ENCODE measurements around the gene AKAP13.

Gene AKAP13

DNA sequence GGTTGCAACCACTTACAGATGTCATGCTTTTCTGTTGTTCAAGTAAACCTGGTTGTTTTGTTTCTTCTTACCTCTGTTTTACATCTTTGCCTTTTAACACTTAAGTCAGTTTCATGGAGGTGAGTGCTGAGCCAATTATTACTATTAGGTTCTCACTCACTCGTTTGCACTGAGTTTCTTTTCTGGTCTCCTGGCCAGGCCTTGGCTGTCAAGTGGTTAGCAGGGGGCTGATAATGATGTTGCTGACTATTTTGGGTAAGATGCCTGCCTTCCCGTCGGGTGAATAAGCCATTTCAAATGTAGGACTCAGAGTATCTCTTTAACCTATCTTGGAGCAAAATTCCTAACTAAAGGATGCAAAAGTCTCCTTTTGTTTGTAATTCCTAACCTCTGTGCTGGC, 335.9 kb downstream of the AKAP13 start:
- DNase-seq = no peak

DNA sequence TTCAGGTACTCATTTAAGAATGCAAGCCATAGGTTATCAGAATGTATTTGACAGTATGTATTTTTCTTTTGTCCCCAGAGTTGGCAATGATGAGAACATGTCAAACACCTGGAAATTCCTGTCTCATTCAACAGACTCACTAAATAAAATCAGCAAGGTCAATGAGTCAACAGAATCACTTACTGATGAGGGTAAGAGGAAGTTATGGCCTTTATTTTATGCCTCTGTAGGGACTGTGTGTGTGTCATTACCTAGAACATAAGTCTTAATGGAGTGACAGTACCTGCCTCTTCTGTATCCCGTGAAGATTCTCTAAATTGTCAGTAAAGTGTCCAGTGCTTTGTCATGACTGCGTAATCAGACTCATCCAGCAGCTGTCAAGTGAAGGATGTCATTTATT, 336.8 kb downstream of the AKAP13 start:
- DNase-seq = no peak

DNA sequence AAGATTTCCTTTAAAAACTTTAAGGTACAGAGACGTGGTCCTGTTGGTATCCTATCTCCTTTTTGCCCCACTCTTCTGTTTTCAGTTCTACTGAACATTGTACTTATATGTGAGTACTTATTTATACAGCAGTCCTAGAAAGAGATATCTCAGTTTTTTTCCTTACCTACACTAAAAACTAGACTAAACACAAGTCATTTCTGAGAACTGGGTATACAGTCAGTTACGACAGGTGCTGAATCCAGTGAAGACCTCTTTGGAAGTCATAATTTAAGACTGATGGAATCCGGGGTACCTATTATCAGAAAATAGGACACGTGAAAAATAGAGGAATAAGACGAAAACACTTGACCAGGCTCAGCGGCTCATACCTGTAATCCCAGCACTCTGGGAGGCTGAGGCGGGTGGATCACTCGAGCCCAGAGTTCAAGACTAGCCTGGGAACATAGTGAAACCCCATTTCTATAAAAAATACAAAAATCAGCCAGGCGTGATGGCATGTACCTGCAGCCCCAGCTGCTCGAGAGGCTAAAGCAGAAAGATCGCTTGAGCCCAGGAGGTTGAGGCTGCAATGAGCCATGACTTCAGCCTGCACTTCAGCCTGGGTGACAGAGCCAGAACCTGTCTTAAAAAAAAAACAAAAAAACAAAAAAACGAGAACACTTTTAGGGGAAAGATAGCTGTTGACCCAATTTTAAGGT, 338.0 kb downstream of the AKAP13 start:
- DNase-seq = no peak

DNA sequence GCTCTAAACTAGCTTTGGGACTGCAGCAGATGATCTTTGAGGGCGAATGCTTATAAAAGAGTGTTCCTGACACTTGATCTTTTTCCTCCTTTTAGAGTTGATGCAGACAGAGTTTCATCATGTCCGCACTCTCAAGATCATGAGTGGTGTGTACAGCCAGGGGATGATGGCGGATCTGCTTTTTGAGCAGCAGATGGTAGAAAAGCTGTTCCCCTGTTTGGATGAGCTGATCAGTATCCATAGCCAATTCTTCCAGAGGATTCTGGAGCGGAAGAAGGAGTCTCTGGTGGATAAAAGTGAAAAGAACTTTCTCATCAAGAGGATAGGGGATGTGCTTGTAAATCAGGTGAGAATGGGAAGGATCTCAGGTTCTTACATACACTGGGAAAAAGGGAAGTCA, 338.6 kb downstream of the AKAP13 start:
- DNase-seq = no peak

DNA sequence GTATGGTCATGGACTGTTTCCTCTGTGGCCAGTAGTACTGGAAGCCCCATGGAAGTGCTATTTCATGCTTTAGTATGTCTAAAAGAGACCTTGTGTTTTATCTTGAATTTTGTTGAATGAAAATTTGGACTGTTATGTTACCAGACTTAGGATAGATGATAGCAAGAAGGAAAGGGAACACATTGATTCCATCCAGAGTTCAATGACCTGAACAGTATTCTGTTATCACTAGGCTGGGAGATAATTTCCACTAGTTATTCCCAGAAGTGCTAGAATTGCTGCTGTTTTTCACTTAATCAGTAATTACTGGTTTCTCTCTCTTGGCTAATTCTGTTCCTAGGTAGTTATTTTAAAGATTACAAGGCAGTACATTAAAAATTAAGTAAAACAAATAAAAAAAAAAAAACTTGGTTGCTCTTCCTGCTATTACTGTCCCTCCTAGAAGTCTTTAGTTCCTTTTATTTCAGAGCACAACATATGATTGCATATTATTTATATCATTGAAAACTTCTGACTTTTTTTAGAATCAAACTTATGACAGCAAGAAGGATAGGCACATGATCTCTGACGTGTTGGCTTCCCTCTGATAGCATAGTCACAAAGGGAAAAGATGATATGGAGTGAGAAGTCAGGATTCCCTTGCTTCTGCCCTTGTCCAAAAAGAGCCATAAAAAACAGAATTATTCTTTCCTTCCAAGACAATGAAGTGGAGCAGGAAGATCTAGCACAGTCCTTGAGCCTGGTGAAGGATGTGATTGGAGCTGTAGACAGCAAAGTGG, 342.2 kb downstream of the AKAP13 start:
- no peak for DNase-seq

DNA sequence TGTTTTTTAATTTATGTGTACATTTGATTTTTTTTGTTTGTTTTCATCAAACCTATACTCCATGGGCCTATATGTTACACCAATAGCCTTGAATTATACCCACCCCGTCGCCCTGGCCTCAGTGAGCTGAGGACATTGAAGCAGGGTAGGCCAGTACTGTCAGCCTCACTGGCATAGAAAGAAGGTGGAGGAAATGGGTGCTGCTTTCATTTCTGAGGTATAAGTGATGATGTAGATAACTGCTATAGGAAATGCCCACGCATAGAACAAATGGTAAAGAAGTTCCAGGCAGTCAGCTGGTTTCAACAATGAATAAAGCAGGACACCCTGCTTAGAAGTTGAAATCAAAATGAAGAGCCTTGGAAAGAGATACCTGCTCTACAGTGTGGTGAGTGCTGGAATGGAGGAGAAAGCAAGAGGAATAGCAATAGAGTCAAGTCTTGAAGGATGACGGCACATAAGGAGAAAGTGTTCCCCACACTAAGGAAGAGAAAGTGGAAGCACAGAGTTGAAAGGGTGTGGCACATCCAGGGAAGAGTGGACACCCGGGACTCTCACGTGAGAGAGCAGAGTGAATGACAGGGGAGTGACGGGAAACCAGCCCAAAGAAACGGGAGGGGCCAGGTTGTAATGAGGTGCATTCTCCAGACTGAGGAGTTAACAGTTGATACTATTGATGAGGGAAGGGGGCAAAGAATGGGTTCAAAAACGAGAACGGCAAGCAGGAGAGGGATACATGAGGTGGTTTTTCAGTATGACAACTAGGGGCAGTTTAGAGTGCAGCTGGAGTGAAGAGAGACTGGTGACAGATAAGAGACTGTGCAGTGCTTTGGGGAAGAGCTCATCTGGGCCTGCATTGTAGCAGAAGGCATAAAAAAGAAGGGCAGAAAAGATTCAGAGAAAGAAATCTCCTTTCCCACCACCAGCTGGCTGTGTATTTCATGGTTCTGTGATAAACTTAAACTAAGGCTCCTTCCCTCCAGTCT, 343.9 kb downstream of the AKAP13 start:
- DNase-seq = no peak

DNA sequence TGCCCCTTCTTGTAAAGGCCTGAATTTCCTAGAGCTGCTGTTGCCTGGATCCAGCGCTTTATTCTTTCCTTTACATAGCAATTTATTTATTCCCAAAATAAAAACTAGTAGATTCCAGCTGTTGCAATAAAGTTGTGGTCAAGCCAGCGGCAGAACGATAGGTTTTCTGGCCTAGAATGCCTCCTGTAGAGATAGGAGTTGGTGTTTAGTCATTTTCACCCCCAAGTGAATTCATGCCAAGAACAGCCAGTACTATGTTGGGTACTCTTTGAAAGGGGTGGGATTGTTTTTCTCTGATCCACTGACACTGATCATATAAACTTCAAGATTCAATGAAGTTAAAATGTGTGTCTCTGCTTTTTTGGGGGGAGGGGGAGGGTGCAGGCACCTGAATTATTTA, 344.6 kb downstream of the AKAP13 start:
- DNase-seq = no peak

DNA sequence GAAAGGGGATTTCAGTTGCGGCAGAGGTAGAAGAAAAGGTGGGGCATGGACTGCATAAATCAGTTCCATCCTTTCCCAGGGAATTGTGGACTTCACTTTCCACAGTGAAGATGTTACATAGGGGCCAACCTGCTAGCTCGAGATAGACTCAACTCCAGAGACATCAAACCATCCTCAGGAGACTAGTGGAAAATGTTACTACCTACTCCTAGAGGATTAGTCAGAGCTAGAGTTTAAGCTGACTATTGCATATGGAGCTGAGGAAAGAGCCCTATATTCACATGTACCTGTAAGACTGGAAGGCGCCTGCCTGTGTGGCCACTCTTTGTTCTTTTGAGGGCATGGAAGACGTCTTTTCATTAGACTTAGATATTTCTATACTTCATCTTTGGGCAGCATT, 345.2 kb downstream of the AKAP13 start:
- DNase-seq = no peak

DNA sequence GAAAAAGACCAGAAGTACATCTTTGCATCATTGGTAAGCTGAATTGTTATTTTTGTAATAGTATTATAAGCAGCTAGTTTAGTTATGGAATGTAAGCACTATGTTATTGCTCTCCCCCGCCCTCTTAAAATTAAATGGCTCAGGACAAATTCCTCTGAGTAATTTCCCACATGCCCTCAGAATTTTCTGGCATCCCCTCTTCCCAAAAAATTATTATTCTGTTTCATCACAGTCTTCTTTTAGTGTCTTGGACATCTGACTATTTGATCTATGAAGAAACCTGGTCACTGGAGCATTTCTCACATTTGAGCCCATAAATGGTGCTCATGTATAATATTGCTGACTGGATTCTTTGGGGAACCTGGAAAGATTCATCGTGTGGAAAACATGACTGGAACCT, 346.1 kb downstream of the AKAP13 start:
- DNase-seq = no peak

DNA sequence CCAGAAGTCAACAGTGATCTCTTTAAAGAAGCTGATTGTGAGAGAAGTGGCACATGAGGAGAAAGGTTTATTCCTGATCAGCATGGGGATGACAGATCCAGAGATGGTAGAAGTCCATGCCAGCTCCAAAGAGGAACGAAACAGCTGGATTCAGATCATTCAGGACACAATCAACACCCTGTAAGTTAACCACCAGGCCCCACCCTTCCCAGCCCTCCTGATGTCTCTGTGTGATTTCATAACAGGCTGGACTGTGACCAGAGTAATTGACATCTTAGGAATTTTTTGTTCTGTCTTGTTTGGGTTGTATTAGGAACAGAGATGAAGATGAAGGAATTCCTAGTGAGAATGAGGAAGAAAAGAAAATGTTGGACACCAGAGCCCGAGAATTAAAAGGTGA, 346.7 kb downstream of the AKAP13 start:
- no peak for DNase-seq

DNA sequence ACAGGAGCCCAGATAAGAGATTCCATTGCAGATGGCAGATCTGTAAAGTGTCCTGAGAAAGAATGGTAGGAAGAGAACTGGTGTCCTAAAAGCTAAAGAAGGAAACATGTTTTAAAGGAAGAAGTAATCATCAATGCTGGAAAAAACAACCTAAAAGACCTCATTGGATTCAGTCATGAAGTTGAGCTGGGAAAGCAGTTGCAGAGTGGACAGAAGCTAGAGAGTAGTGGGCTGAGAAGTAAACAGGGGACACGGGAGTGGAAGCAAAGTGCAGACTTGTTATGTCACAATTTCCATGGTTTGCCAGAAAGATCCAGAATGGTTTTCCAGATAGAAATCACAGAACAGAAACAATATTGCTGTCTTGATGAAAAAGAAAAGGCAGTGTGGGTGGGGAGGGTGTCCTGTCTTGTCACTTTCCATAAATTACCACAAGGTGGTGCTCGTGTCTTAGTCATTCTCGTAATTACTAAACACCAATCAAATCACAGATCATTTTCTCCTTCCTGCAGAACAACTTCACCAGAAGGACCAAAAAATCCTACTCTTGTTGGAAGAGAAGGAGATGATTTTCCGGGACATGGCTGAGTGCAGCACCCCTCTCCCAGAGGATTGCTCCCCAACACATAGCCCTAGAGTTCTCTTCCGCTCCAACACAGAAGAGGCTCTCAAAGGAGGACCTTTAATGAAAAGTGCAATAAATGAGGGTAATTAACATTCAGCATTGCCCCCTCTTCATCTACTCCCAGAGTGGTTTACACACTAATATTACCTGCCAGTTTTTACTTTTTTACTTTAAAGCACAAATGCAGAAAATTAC, 349.8 kb downstream of the AKAP13 start:
- no peak for DNase-seq

DNA sequence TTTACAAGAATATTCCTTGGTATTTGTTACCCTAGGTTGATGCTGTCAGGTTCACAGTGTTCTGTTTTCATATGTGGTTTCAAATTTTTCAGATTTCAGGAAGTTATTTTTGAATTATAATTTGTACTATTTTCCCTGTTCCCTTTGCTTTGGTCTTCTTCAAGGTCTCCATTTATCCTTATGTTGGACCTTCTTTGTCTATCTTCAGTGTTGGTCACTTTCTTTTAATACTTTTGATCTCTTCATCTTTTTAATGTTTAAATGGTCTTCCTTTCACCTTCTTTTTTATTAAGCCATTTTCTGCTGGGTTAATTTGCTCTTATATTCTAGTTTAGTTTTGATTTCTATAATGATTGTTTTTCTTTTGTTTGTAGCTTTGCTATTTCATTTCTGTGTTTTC, 353.0 kb downstream of the AKAP13 start:
- no peak for DNase-seq

DNA sequence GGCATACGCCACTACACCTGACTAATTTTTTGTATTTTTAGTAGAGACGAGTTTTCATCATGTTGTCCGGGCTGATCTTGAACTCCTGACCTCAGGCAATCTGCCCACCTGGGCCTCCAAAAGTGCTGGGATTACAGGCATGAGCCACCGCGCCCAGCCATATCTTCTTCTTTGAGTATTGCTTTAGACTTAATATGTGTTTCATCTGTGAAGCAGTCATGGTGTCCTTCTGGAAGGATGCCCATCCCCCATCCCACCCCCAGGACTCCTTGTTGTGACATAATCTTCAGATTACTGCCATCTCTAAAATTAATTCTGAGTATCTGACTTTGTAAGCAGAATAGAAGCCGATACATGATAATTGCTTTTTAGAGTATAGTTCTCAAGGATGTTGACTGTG, 356.7 kb downstream of the AKAP13 start:
- no peak for DNase-seq

DNA sequence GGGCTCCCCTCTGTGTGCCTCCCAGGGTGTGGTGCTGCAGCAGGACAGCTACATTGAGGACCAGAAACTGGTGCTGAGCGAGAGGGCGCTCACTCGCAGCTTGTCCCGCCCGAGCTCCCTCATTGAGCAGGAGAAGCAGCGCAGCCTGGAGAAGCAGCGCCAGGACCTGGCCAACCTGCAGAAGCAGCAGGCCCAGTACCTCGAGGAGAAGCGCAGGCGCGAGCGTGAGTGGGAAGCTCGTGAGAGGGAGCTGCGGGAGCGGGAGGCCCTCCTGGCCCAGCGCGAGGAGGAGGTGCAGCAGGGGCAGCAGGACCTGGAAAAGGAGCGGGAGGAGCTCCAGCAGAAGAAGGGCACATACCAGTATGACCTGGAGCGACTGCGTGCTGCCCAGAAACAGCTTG, 360.6 kb downstream of the AKAP13 start:
- peak; percentile 33 for DNase-seq

DNA sequence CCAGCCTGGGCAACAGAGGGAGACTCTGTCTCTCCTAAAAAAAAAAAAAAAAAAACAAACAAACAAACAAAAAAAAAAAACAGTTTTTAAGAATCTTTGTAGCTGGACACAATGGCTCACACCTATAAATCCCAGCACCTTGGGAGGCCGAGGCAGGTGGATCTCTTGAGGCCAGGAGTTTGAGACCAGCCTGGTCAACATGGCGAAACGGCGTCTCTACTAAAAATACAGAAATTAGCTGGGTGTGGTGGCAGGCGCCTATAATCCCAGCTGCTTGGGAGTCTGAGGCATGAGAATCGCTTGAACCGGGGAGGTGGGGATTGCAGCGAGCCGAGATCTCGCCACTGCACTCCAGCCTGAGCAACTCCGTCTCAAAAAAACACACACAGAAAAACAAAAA, 361.3 kb downstream of the AKAP13 start:
- DNase-seq = peak; percentile 14

DNA sequence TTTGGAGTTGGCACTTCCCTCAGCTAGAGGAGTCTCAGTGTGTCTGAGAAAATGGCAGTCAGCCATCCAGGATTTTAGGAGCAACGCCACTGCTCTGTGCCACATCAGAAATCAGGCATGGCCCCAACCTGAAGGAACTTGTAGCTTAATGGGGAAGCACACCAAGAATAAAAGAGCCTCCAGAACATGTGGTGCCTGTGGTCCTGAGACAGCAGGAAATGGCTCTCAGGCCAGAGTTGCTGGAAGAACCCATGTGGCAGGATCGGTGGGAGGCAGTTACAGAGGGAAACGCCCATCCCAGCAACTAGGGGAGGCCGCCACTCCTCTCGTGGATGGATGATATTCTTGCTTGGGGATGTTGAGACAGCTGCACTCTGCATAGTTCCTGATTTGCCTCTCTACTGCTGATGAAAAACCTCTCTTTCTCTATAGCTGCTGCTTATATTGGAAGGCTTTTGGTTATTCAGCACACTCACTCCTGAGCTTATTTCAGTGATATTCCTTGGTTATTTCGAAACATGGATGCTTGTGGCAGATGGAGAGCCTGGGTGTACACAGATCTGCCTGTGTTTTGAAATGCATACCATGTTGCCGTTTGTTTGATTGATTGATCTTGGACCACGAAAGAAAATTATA, 361.9 kb downstream of the AKAP13 start:
- no peak for DNase-seq

DNA sequence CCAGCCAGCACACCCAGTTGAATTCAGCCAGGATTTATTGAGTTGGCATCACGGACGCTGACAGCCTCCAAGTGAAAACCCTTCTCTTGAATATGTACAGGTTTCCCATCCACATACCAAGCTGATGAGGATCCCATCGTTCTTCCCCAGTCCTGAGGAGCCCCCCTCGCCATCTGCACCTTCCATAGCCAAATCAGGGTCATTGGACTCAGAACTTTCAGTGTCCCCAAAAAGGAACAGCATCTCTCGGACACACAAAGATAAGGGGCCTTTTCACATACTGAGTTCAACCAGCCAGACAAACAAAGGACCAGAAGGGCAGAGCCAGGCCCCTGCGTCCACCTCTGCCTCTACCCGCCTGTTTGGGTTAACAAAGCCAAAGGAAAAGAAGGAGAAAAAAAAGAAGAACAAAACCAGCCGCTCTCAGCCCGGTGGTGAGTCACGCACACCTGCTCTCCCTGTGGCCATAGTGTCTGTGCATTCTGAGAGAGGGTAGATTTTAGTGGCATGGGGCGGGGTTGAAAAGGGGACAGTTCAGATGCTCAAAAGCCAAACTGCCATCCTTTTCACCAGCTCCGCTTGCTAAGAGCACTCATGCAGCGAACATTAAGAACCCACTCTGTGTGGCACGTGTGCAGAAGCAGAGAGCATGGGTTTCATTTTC, 363.1 kb downstream of the AKAP13 start:
- peak; percentile 31 for DNase-seq

DNA sequence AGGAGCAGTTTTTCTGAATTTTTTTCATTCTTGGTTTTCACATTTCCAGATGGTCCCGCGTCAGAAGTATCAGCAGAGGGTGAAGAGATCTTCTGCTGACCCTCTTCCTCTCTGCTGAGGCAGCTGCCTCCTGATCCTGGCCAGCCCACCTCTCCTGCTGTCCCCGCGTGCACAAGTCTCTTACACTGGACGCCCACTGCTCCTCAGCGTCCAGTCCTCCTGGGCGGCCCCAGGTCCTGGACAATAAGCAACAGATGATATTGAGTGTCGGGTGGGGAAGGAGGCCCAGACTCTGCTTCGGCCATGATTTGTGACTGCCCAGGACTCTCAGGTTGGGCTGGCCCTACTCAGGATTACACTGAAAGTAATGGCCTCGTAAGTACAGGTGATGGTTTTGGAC, 364.2 kb downstream of the AKAP13 start:
- peak; percentile 51 for DNase-seq

DNA sequence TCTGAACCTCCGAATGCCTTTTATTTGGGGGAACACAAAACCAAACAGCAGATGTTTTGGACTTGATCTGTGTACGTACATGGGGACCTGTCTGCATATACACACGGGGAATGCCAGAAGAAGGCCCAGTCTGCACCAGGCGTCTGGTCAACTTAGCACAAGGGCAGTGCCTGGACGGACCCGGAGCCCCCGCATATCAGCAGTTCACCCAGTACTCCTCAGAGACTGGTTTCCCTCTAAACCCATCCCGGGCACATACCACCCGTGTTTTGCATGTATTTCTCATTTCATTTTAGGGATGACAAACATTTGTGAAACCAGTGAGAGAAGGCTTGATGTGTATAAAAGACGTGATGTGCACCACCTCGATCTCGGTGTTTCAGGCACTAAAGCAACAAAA, 364.6 kb downstream of the AKAP13 start:
- peak; percentile 19 for DNase-seq

DNA sequence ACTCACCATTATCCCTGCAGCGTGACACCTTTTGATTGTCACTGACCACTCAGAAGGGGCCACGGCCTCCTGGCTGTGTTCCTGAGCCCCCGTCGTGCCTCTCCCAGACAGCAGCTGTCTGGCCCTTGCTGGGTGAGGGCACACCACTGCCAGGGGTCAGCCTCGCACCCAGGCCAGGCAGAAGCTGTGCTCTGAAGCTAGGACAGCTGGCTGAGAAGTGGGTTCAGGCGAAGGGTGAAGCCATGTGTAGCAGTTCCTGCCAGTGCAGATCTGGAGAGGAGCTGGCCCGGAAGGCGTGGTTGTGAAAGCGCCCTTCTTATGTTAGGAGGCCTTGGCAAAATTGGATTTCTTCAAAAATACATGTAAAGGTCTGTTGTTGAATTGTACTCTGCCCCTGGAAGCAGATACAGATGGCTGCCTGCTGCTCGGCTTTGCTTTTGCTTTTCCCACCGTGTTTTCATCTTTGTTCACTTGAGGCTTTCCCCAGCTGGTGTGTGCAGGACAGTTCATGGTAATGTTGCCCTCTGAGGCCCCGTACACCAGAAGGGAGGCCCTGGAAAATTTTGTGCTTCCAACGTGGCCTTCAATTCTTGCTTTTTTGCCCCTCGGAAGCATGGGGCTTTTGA, 365.2 kb downstream of the AKAP13 start:
- peak; percentile 57 for DNase-seq

DNA sequence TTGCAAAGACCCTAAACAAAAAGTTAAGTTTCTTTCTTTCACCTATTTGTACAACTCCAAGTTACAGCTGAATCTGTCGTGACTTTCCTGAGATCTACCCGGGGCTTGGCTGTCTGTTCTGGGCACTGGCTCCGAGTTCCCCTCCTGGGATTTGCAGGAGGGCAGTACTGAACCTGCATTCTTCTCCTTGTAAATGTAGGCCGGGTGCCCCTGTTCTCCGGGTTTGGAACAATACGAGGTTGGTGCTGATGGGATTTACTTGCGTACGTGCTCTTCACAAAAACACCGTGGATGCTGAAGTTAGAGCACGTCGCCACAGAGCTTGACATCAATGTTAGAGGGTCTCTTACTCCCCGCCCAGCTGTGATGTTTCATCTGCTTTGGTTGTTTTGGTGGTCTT, 366.2 kb downstream of the AKAP13 start:
- peak; percentile 41 for DNase-seq
